Measurements from ENCODE around the gene SMIM15.

The SMIM15 gene

DNA sequence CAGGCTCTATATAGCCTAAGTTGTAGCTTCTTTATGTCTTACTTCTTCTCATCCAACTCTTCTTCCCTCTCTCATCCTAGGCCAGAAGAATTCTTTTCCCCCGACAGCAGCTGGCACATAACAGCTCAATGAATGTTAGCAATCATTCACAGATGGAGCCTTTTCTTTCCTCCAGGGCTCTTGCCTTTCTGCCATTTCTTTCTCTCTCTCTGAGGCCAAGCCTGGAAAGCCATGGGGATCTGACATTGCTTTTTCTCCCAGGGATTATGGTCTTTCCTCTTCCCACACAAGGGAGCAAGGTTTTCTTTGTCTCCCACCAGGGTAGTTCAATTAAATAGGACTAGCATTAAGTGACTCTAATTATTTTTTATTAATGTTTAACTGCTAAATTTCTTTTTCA is 20.5 kb downstream of the SMIM15 start:
- Histone ChIP-seq H4K20me1 (ENCODE audit: insufficient read depth, low read length) (no peaks in the 10 kb centered on the region), H3K4me2 (ENCODE audit: low read depth, low read length) (no peak overlapping the region), H3F3A (ENCODE audit: insufficient read depth, low read length) (no peaks in the 10 kb centered on the region), H3K36me3 (replicated peaks; ENCODE audit: insufficient read depth, low read length) (no peaks in the 10 kb centered on the region), H2AFZ (ENCODE audit: low read length) (no peak overlapping the region), H3K4me3 (ENCODE audit: low read length) (no peak overlapping the region), H3K27ac (ENCODE audit: low read length) (no peak overlapping the region), H3K79me2 (ENCODE audit: low read length) (no peaks in the 10 kb centered on the region), H3K27me3 (replicated peaks; ENCODE audit: insufficient read depth, low read length) (no peaks in the 10 kb centered on the region), H3K9me3 (replicated peaks; ENCODE audit: insufficient read depth, low read length) (no peaks in the 10 kb centered on the region), H3K9ac (ENCODE audit: low read length) (no peak overlapping the region), H3K9me2 (replicated peaks; ENCODE audit: insufficient read depth, low read length) (no peaks in the 10 kb centered on the region), H3K4me1 (ENCODE audit: low read length) (no peaks in the 10 kb centered on the region)
- no peak for DNase-seq
- TF ChIP-seq, protein P1, sequence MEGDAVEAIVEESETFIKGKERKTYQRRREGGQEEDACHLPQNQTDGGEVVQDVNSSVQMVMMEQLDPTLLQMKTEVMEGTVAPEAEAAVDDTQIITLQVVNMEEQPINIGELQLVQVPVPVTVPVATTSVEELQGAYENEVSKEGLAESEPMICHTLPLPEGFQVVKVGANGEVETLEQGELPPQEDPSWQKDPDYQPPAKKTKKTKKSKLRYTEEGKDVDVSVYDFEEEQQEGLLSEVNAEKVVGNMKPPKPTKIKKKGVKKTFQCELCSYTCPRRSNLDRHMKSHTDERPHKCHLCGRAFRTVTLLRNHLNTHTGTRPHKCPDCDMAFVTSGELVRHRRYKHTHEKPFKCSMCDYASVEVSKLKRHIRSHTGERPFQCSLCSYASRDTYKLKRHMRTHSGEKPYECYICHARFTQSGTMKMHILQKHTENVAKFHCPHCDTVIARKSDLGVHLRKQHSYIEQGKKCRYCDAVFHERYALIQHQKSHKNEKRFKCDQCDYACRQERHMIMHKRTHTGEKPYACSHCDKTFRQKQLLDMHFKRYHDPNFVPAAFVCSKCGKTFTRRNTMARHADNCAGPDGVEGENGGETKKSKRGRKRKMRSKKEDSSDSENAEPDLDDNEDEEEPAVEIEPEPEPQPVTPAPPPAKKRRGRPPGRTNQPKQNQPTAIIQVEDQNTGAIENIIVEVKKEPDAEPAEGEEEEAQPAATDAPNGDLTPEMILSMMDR (IDR thresholded peaks at IDR 0.05; ENCODE audit: low read length) = no peak
- no peak for TF ChIP-seq EZH2phosphoT487 (IDR thresholded peaks at IDR 0.05; ENCODE audit: low read length)
- no peak for TF ChIP-seq EZH2 (optimal IDR thresholded peaks at IDR 0.05; ENCODE audit: low read depth, low read length)

- TF ChIP-seq, protein P1 (IDR thresholded peaks at IDR 0.05; ENCODE audit: low read length) = no peak
- no peak for TF ChIP-seq EZH2 (optimal IDR thresholded peaks at IDR 0.05; ENCODE audit: low read depth, low read length)
- TF ChIP-seq EZH2phosphoT487 (IDR thresholded peaks at IDR 0.05; ENCODE audit: low read length) = no peak
- Histone ChIP-seq H3K36me3 (replicated peaks; ENCODE audit: insufficient read depth, low read length) (no peaks in the 10 kb centered on the region), H3K4me2 (ENCODE audit: low read depth, low read length) (no peak overlapping the region), H3K27me3 (replicated peaks; ENCODE audit: insufficient read depth, low read length) (no peaks in the 10 kb centered on the region), H3K27ac (ENCODE audit: low read length) (no peak overlapping the region), H3K9me3 (replicated peaks; ENCODE audit: insufficient read depth, low read length) (no peaks in the 10 kb centered on the region), H3K9me2 (replicated peaks; ENCODE audit: insufficient read depth, low read length) (no peaks in the 10 kb centered on the region), H3K79me2 (ENCODE audit: low read length) (no peaks in the 10 kb centered on the region), H3K9ac (ENCODE audit: low read length) (no peak overlapping the region), H3K4me3 (ENCODE audit: low read length) (no peak overlapping the region), H4K20me1 (ENCODE audit: insufficient read depth, low read length) (no peaks in the 10 kb centered on the region), H2AFZ (ENCODE audit: low read length) (no peak overlapping the region), H3K4me1 (ENCODE audit: low read length) (no peaks in the 10 kb centered on the region), H3F3A (ENCODE audit: insufficient read depth, low read length) (no peaks in the 10 kb centered on the region)
- no peak for DNase-seq
Observed at GRCh38 chr5:61139931-61140330, 22.3 kb downstream of the SMIM15 start.

DNA sequence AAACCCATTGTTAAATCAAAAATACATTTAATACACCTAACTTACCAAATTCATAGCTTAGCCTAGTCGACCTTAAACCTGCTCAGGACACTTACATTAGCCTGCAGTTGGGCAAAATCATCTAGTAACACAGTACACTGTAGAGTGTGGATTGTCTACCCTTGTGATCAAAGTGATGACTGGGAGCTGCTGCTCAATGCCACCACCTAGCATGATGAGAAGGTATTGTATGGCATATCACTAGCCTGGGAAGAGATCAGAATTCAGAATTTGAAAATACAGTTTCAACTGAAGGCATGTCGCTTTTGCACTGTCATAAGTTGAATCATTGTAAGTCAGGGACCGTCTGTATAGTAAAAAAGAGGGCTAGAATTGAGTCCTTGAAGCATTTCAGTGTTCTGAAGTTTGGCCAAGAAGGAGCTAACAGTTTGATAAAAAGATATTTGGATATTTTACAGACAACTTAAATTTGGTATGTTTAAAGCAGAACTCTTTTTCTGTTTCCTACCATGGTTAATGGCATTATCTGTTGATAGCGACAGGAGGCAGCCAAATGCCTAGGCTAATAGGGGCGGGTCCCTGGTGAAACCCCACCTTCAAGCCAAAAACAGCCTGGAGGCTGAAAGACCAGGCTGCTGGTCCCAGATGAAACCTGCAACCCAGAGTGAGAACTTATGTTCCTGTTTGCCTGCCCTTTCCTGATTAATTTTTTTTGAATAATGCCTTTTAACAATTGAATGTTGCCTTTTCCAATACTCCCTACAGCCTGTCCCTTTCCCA is 23.0 kb downstream of the SMIM15 start:
- H3K4me1 ChIP-seq (ENCODE audit: low read length) = no peaks in the 10 kb centered on the region
- H3K27me3 ChIP-seq (replicated peaks; ENCODE audit: insufficient read depth, low read length) = no peaks in the 10 kb centered on the region
- H3K9me2 ChIP-seq (replicated peaks; ENCODE audit: insufficient read depth, low read length) = no peaks in the 10 kb centered on the region
- no peak for TF ChIP-seq EZH2phosphoT487 (IDR thresholded peaks at IDR 0.05; ENCODE audit: low read length)
- TF ChIP-seq, protein P1 (IDR thresholded peaks at IDR 0.05; ENCODE audit: low read length) = peak; percentile 26
- H3K79me2 ChIP-seq (ENCODE audit: low read length) = no peaks in the 10 kb centered on the region
- no peaks in the 10 kb centered on the region for H3K36me3 ChIP-seq (replicated peaks; ENCODE audit: insufficient read depth, low read length)
- H4K20me1 ChIP-seq (ENCODE audit: insufficient read depth, low read length) = no peaks in the 10 kb centered on the region
- no peak overlapping the region for H2AFZ ChIP-seq (ENCODE audit: low read length)
- no peak overlapping the region for H3K9ac ChIP-seq (ENCODE audit: low read length)
- no peak for DNase-seq
- H3K9me3 ChIP-seq (replicated peaks; ENCODE audit: insufficient read depth, low read length) = no peaks in the 10 kb centered on the region
- H3F3A ChIP-seq (ENCODE audit: insufficient read depth, low read length) = no peaks in the 10 kb centered on the region
- H3K4me2 ChIP-seq (ENCODE audit: low read depth, low read length) = no peak overlapping the region
- no peak overlapping the region for H3K27ac ChIP-seq (ENCODE audit: low read length)
- no peak overlapping the region for H3K4me3 ChIP-seq (ENCODE audit: low read length)

All from MM.1S (cell line).